Vagina (tissue), 2 donors: ENCODE data around the gene ZNF57.

Experiments
- CTCF ChIP-seq, 3 experiments: fragments of 450-650 bp in 2 of 3; fragments of 200-600 bp in 1 of 3; sonication (generic) in 1 of 3; IDR thresholded peaks; one replicate each; pipeline ENCODE4 v1.5.1; 2017 to 2019; ENCODE audit warnings: antibody characterized with exemption in 3 of 3, mild to moderate bottlenecking in 2 of 3, moderate library complexity in 2 of 3
- POLR2A ChIP-seq, 2 donors: fragments of 450-650 bp; IDR thresholded peaks; one replicate each; pipeline ENCODE4 v1.6.1; 2017; ENCODE audit warnings: antibody characterized with exemption in 2 of 2, mild to moderate bottlenecking in 2 of 2, moderate library complexity in 2 of 2
- POLR2AphosphoS5 ChIP-seq, 2 donors: sonication (generic); formaldehyde crosslinking; IDR thresholded peaks; one replicate each; pipeline ENCODE4 v1.9.0; 2017; ENCODE audit warnings: antibody characterized with exemption in 2 of 2, mild to moderate bottlenecking in 2 of 2, low read depth in 1 of 2; ENCODE audit not compliant: insufficient read depth in 1 of 2

GRCh38 chr19:2856457-2857050 is 44.2 kb upstream of the ZNF57 start:
- TF ChIP-seq POLR2A (IDR thresholded peaks at IDR 0.05) = no peak
- no peak for TF ChIP-seq CTCF (IDR thresholded peaks at IDR 0.05)
- TF ChIP-seq POLR2AphosphoS5 (IDR thresholded peaks at IDR 0.05; ENCODE audit: insufficient read depth in 1 of 2, low read depth in 1 of 2) = no peak
